Fibroblast of peridontal ligament (primary cell): Measurements from ENCODE around the gene SS18.

Source experiments
- DNase-seq: peaks from one replicate; pipeline ENCODE4 v3.0.0-alpha.2; 2010; ENCODE audit errors: extremely low read depth

The SS18 gene

GRCh38 chr18:26071725-26072124 lies 18.7 kb downstream of the SS18 start:
- no peak for DNase-seq

GRCh38 chr18:26071020-26071419 lies 19.4 kb downstream of the SS18 start:
- no peak for DNase-seq

- no peak for DNase-seq
Measured at GRCh38 chr18:26059357-26059756, 31.1 kb downstream of the SS18 start.

- DNase-seq, result no peak
Measured at GRCh38 chr18:26057344-26057773, 33.1 kb downstream of the SS18 start.

GRCh38 chr18:26056291-26056690 lies 34.1 kb downstream of the SS18 start:
- no peak for DNase-seq

GRCh38 chr18:26052505-26052904 lies 37.9 kb downstream of the SS18 start:
- DNase-seq, result no peak

GRCh38 chr18:26051843-26052242 lies 38.6 kb downstream of the SS18 start:
- DNase-seq, result no peak

- DNase-seq, result no peak
Measured at GRCh38 chr18:26046419-26047077, 43.9 kb downstream of the SS18 start.

GRCh38 chr18:26044807-26045206 lies 45.6 kb downstream of the SS18 start:
- no peak for DNase-seq

- DNase-seq, result no peak
Measured at GRCh38 chr18:26040051-26040656, 50.3 kb downstream of the SS18 start.

- DNase-seq, result no peak
Measured at GRCh38 chr18:26039203-26039602, 51.2 kb downstream of the SS18 start.

- DNase-seq, result no peak
Measured at GRCh38 chr18:26036635-26037034, 53.8 kb downstream of the SS18 start.

- DNase-seq, result no peak
Measured at GRCh38 chr18:26034850-26035497, 55.4 kb downstream of the SS18 start.

GRCh38 chr18:26022585-26022984 lies 67.8 kb downstream of the SS18 start:
- no peak for DNase-seq

- DNase-seq, result no peak
Measured at GRCh38 chr18:26021061-26021754, 69.2 kb downstream of the SS18 start.

- DNase-seq, result peak; percentile 52
Measured at GRCh38 chr18:26017929-26018328, 72.5 kb downstream of the SS18 start.

- DNase-seq, result no peak
Measured at GRCh38 chr18:26014462-26014861, 76.0 kb downstream of the SS18 start.

GRCh38 chr18:26008619-26009018 lies 81.8 kb downstream of the SS18 start:
- no peak for DNase-seq

- DNase-seq, result no peak
Measured at GRCh38 chr18:26008096-26008495, 82.3 kb downstream of the SS18 start.

- DNase-seq, result no peak
Measured at GRCh38 chr18:26005950-26006349, 84.5 kb downstream of the SS18 start.

- no peak for DNase-seq
Measured at GRCh38 chr18:26004832-26005231, 85.6 kb downstream of the SS18 start.

- no peak for DNase-seq
Measured at GRCh38 chr18:26003817-26004216, 86.6 kb downstream of the SS18 start.

GRCh38 chr18:26003356-26003755 lies 87.1 kb downstream of the SS18 start:
- no peak for DNase-seq
